HG02885 (cell line): ENCODE data around the gene IGF1R.

Experiments used
- ATAC-seq: cut with Tn5 transposase; IDR thresholded peaks from one replicate; pipeline ENCODE4 v1.9.1; 2021; ENCODE audit warnings: mild to moderate bottlenecking; ENCODE audit not compliant: unreplicated experiment, poor library complexity

The IGF1R gene

DNA sequence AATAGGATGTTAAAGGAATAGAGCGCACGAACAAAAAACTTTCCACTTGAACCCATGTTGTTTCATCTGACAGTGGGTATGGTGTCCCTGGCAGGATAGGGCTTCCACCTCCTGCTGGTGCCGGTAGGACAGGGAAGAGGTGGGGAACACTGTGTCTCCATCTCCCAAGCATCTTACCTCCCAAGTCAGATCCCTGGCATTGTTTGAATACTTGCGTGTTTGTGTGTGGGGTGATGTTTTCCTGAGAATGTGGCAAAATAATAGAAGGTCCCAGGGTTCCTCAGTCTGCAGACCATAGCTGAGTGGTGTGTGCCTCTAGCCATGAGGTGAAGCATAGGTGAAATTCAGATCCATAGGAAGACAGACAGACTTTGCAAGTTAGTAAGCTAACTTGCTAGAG lies 119.4 kb downstream of the IGF1R start:
- ATAC-seq: no peak

DNA sequence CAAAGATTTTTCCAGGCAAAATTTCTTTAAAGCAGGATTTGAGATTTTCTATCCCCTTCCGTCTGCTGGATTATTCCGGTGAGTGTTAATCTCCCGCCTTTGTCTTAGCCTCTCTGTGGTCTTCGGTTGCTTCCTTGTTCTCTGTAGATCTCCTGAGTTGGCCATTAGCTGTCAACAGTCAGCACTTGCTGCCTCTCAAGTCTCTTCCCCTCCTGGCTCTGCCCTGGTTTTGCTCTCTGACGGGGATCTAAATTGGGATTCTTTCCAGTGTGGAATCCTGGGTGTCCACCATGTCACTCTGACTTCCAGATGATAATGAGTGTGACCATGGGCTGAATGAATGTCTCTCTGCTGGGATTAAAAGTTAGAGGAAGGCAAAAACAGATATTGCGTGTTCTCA lies 121.5 kb downstream of the IGF1R start:
- ATAC-seq: no peak

DNA sequence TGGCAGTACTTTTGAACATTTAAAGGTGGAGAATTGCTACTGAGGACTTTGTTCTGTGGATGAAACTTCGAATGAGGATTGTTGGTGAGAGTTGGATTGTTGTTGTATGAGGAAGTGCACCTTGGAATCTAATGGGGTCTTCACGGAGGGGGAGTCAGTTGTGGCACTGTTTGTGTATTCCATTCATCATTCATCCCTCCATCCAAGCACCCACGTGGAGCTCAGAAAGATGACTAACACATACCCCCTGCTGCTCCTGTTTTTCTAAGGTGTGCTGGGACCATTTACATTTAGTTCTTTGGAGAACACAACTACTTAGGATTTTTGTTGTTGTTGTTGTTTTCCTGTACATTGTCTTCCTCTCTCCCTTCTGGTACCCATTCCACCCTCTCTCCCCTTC lies 122.6 kb downstream of the IGF1R start:
- no peak for ATAC-seq

DNA sequence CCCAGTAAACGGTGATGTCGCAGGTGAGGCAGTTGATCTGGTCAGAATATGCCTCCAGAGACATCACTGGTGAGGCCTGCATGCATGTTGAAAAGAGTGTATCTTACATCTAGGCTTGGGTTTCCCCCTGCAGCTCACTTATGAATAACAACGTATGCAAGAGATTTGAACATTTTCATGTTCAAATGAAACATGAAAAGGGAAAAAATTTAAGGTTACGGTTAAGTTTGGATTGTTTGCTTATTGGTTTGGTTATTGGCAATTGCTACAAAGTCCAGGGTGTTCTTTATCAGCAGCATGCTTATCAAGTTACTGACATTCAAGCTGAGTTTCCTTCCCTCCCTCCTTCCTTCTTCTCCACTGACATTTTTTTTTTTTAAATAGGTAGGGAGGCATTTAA lies 123.2 kb downstream of the IGF1R start:
- no peak for ATAC-seq

DNA sequence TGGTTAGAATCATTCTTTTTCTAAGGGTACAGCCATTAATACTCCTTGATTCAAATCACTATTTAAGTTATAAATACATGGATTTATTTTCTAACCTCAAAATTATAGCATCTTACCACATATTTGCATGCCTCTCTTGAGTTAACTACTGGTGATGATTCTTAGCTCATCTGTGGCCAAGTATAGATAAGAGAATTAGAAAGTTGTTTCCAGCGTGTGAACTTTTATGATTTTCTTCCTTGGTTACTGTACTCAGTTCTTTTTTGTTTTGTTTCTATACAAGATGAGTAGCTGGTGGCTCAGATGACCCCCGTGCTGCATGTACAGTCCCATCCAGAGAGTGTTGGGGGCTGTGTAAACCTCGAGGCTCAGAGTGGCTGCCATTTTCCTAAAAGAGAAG lies 124.6 kb downstream of the IGF1R start:
- ATAC-seq: no peak

DNA sequence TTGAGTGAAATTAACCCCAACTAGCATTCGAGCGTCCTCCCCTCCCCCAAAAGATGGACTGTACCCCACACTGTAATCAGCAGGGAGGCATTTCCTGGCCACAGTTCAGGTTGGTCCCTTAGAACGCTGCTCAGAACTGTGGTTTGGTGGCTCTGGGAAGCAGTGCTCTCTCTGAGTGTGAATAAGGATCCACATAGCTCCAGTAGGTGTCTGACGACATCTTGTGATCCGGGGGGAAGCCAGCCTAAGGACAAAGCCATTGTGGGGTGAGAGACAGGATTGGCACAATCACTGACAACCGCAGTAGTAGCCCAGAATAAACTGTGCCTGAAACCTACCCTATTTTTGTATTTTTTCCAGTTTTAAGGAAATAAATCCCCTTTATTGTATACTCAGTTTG lies 125.3 kb downstream of the IGF1R start:
- no peak for ATAC-seq

DNA sequence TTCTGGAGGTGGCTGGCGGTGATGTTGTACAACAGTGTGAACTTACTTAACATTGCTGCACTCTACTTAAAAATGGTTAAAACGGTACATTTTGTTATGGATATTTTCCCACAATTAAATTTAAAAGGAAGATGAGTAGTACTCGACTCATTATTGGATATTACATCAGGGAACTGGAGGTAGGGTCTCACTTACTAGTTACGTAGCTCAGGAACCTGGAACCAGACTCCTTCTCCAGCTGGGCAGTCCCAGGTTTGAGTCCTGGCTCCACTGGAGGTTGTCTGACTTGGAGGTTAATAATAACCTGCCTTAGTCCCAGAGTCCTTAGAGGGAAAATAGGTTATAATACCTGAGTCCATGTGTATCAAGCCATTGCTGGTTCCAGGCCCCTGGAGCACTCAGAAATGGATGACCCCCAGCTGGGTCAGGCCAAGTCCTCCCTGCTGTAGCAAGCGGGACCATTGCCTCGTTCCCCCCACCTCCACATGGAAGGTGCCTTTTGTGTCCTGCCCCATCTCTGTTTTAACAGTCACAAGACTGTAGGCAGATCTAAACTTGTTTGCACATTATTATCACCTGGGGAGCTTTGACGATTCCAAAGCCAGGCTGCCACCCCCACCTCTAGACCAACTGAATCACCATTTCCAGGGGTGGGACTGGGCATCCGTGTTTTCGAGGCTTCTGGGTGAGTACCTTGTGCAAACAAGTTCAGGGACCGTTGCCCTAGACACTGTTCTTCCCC lies 126.6 kb downstream of the IGF1R start:
- no peak for ATAC-seq

DNA sequence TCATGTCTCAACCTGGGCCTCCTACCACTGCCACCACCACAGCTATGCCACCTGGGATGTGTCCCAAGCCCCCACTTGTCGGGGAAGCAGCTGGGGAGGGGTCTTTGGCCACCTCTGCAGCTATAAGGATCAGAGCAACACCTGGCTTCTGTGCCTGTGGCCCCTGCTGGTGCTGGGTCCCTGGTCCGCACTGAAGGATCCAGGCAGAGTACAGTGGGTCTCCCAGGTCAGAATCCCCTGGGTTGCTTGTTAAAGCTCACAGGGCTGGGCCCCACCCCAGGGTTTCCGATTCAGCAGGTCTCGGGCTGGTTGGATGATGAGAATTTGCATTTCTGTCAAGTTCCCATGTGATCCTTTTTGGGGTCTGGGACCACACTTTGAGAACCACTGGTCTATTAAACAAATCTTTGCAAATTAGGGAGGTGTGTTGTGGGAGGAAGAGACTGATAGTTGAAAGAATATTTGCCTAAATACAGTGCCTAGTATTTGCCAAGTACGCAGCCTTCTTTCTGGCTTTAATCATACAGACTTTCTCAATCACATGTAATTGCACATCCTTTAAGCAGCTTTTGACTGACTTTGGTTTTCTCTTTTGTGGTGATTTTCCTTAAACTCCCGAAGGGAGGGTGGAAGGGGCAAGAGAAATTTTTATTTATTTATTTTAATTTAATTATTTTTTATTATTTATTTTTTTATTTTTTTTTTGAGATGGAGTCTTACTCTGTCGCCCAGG lies 127.3 kb downstream of the IGF1R start:
- no peak for ATAC-seq

DNA sequence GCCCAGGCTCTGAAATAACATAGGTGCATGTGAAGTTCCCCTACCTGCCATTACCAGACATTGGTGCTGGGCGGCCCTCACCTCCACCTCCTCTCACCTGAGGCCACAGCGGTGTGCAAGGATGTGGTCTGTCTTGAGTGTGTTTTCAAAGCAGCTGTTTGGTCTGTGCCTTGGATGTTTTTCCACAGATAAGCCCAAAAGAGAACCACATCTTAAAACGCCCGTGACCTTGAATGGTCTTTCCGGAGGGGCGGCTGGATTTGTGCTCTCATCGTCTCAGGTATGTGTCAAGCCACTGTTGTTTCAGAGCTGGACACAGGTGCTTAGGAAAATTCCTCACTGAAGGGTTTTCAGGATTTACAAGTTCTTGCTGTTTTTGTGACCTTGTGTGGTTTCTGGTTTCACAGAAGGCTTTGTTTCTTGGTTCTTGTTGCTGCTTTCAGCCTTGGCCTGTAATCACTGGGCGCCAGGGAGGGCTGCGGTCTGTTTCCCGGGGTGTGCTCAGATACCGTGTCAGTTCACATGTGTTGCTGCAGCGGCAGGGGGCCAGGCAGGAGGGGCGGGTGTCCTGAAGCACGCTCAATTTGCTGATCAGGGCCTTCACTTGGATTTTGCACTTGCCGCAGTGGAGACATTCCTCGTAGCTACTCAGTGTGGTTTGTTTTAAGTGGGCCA lies 128.4 kb downstream of the IGF1R start:
- peak; percentile 56 for ATAC-seq

DNA sequence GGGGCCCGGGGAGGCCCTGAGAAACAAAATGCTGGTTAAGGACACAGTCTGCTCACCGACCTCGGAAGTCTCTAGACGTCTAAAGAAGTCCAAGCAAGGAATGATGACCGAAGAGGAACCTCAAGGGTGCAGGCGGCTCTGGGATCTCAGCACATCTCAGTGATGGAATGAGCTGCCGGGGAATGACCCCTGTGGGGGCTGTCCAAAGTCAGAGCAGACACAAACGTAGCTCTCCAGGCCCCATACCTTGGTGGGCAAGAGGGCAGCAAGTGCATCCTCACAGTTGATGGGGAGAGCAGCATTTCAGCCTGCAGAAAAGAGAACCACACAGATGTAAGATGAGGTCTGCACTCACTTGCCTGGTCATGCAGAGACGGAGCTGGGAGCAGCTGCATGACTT lies 129.1 kb downstream of the IGF1R start:
- no peak for ATAC-seq

DNA sequence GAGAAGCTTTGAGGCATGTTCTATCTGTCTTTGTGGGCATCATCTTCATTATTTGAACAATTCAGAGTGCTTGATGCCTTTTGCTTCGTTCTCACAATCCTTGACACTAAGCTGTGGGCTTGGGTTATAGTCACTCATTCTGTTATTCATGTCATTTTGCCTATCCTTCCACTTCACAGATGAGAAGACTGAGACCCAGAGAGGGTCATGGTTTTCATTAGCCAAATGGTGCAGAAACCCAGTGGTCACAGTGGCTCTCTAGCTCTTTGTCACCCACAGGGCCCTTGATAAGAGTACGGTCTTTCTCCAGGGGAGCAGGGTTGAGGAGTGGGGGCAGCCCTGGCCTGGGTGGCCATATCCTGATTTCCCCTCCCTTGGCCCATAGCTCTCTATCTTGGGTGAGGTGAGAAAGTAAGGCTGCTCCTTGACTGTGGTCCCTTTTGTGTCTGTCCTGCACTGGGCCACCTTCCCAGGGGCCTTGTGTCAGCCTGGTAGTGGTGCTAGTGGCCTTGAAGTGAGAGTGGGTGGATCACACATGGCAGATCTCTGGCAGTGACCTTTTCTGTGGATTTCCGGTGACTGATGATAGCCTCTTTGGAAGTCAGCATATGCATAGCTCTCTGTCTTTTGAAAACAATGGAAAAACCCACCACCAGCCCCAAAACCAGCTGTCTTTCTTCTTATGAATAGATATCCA lies 130.1 kb downstream of the IGF1R start:
- no peak for ATAC-seq

DNA sequence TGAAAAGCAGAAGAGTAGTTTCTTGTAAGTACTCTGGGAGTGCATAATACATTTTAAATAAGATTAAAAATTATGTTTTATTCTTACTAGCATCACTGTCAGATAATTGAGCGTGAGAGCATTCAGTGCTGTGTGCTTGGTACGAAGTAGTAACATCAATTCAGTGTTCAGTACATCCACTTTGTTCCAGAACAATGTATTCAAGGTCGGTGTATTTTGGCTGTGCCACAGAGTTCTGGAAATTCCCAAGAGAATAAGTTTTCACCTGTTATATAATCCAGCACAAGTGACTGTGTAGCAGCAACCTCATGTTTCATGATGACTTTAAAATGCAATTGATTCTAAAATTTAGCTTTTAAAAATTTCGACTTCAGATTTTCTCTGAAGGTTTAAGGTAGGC lies 130.6 kb downstream of the IGF1R start:
- ATAC-seq: no peak

DNA sequence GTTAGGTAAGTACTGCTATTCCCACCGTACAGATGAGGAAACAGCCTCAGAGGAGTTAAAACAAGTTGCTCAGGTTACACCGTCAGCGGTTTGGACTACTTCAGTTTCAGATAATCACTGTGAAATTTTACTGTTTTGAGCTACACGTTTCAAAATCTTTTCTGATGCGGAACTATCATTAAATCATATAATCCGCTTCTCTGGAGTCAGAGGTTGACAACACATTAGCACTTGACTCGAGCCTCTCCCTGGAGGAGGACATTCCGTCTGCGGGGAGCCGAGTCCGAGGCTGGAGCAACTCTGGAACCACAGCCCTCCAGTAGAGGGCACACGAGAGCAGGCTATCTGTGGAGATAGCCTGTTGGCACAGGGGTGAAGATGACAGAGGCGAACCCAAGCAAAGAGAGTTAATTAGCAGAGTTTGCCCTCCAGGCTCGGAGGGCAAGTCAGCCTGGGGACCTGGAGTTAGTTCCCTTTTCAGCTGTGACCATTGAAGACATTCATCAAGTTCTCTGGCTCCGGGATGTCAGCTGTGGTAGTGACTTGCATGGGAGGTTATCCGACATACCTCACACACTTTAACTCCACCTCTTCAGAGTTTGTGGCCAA lies 131.2 kb downstream of the IGF1R start:
- ATAC-seq: peak; percentile 91

DNA sequence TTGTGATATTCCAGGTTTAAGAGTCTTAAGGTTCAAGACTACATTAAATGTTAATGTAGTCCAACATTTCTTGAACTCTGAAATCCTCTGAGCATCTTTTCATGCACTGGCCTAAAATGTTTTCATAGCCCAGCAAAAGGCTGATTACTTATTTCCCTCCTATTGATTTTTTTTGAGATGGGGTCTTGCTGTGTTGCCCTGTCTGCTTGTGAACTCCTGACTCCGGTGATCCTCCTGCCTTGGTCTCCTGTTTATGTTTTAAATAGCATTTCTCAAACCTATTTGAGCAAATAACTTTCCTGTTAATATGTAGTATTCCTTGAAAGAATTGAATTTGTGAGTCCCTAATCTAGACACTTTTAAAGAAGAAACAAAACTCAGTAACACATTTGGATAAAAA lies 133.5 kb downstream of the IGF1R start:
- ATAC-seq: no peak

DNA sequence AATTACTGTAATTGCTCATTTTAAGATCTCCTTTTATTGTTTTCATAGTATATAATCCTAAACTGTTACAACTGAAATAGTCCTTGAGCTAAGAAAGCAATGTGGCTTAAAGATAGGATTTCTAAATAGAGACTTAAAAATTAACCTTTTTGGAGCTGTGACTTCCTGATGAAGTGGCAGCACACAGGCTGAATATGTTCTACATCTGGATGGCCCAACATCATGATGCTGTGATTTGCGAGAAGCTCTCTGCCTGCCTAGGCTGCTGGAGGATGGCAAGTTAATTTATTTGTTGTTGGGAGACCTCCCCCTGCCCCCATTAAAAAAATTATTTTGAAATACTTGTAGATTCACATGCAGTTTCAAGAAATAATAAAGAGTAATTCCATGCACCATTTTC lies 134.5 kb downstream of the IGF1R start:
- no peak for ATAC-seq

DNA sequence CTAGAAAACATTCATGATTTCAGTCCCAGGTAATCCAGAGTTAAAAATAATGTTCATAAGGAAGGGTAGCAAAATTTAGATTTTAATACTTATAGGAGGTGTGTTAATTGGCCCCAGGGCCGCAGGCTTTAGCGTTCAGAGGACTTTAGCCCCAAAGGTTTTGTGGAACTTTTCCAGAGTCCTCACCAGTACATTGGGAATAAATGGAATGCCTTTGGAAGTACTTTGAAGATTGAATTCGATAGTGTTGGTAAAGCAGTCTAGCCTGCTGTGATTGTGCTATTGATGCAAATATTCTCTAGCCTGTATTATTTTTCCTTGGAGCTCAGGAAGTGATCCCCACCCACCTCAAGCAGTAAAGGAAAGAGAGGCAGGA lies 137.1 kb downstream of the IGF1R start:
- no peak for ATAC-seq

DNA sequence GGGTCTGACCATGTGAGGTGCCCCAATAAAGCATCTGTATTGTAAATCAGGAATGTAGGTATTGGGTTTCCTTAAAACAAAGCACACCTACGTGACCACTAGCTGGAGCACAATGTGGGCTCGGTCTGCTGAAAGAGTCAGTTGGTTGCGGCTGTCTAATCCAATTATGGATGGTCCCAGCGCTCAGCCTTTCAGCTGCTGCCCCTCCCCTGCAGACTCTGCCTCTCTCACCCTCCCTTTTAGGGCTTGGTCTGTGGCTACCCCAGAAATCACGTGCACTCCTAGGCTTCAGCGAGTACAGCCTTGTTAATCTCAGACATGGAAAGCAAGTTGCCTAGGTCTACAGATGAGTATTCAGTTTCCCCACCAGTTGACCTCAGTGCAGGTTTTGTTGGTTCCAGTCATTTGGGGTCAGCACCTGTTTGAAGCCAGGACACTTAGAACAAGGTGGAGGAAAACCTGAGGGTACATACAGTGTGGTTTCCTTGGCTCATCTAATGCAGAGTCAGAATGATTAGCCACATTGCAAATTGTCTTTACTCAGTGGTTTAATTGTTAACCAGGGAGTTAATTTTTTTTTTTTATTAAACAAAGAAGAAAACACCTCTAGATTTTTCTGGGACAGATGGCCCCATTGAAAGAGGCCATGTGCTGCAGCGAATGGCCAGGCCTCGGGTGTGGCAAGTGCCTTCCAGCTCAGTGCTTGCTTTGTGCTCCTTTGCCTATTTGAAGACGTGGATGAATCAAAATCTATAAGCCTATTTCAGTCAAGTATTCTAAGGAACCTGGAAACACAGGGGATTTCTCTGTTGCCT lies 137.7 kb downstream of the IGF1R start:
- peak; percentile 51 for ATAC-seq

DNA sequence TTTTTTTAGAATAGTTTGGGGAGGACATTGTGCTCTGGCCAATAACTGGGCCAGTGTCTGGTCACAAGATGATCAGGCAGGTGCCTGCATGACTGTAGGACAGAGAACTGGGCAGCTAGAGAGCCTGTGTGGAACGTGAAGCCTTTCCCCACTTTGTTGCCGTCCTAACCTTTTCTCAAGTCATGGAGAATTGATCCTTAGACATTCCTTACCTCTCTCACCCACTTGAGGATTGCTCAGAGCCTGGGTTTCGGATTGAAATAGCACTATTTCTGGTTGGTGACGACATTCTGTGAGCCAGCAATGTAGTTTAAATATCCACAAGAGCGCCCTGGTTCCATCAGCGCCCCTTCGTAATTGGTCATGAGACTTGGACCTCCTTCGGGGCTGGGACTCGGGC lies 138.4 kb downstream of the IGF1R start:
- ATAC-seq: no peak

DNA sequence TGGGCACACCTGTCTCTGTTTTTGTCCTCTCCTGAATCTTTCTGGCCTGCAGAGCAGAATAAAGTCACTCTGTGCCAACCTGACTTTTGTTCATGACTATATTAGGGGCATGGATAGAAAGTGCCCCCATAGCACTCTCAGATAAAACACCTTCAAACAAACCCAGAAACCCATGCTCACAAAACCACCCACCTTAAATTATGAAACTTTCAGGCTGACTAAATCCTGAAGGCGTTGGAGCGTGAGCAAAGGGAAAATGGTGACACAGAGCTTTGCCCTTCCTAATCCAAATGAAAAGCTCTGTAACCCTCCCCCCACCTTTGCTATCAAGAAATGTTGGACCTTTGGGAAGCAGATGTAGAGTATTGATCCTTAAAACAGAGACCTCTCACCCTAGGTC lies 138.9 kb downstream of the IGF1R start:
- ATAC-seq: no peak
